Upper lobe of left lung (tissue), 6 donors: Measurements from ENCODE around the gene EEPD1. TPM values are rescaled to one million over a fixed set of nuclear protein-coding genes. Genes with fewer than 3 reads are reported as not detected.
A peak's percentile ranks its signal among the peaks of the same experiment; 100 is the strongest.
"Not testable (repeated sequence)": the region's sequence is repeated elsewhere in the genome, so short reads cannot be mapped to it uniquely, and the experiment has no call there.

ENCODE experiments used
- ATAC-seq, 2 donors: fragments of 200-7000 bp; cut with Tn5 transposase; one replicate each; pipeline ENCODE4 v1.9.1; 2022; ENCODE audit warnings: mild to moderate bottlenecking in 2 of 2, moderate library complexity in 2 of 2; ENCODE audit not compliant: low FRiP score in 2 of 2
- DNase-seq, 2 donors: peaks; one replicate each; pipeline ENCODE4 v3.0.0-alpha.2; 2019 to 2020
- H3K27ac ChIP-seq, 4 donors: fragments of 200-600 bp; sonication (generic); one replicate each; pipeline ENCODE4 v1.5.1; 2016 to 2019
- H3K27me3 ChIP-seq, 4 donors: fragments of 200-600 bp; sonication (generic); one replicate each; pipeline ENCODE4 v1.5.1; 2017 to 2019
- H3K36me3 ChIP-seq, 4 donors: fragments of 200-600 bp; sonication (generic); one replicate each; pipeline ENCODE4 v1.5.1; 2016 to 2019
- H3K4me1 ChIP-seq, 4 donors: fragments of 200-600 bp; sonication (generic); one replicate each; pipeline ENCODE4 v1.5.1; 2018 to 2019
- H3K4me3 ChIP-seq, 4 donors: fragments of 200-600 bp; sonication (generic); one replicate each; pipeline ENCODE4 v1.5.1; 2017 to 2019; ENCODE audit warnings: mild to moderate bottlenecking in 2 of 4, moderate library complexity in 1 of 4
- H3K9me3 ChIP-seq, 4 donors: fragments of 200-600 bp; sonication (generic); one replicate each; pipeline ENCODE4 v1.5.1; 2018 to 2019
- CTCF ChIP-seq, 6 experiments: fragments of 450-650 bp in 4 of 6; fragments of 200-600 bp in 2 of 6; sonication (generic) in 2 of 6; IDR thresholded peaks; one replicate each; pipeline ENCODE4 v1.5.1; 2016 to 2019; ENCODE audit warnings: antibody characterized with exemption in 6 of 6
- EP300 ChIP-seq, 4 donors: sonication (generic); formaldehyde crosslinking; IDR thresholded peaks; one replicate each; pipeline ENCODE4 v1.5.1; 2017; ENCODE audit warnings: antibody characterized with exemption in 4 of 4, control low read depth in 2 of 4
- POLR2A ChIP-seq, 4 donors: fragments of 450-650 bp; IDR thresholded peaks; one replicate each; pipeline ENCODE4 v1.5.1; 2016 to 2017; ENCODE audit warnings: antibody characterized with exemption in 4 of 4, mild to moderate bottlenecking in 2 of 4
- POLR2AphosphoS5 ChIP-seq, 2 donors: sonication (generic); formaldehyde crosslinking; IDR thresholded peaks; one replicate each; pipeline ENCODE4 v1.5.1; 2017; ENCODE audit warnings: antibody characterized with exemption in 2 of 2
- WGBS, 2 donors: methylation state at CpG; one replicate each; pipeline ENCODE4 v1.1.5; 2017 to 2018; 5-methylcytosine and 5-hydroxymethylcytosine counted together
- total RNA-seq, 6 donors: library from RNA; depleted of rRNA in 4 of 6; stranded (reverse); fragments of >200 nt in 4 of 6; gene quantifications; one replicate each; pipeline versions ENCODE4 v1.1.0 to v1.2.1, GENCODE V29; 2016 to 2021
- donor health status: DM: no; HTN: no; CAD: no; lungs with moderate emphysema.
- donor health status: DM: no; HTN: yes; CAD: no; lungs with severe emphysema.

EEPD1 gene
- 10 to 100 TPM in 4 of 6 donors, 1 to 10 TPM in 2; 5.9 to 25.1 (median 11.2) TPM for total RNA-seq

- Histone ChIP-seq H3K9me3 (peaks cover 0 to 9% (median 3%) of the 10 kb centered on the region in 4 donors), H3K27me3 (no peaks in the 10 kb centered on the region), H3K27ac (peak within 1 kb of the TSS; percentile 79 to 94 (median 83)), H3K4me1 (peaks cover 27 to 41% (median 38%) of the 10 kb centered on the region in 4 donors), H3K36me3 (no peaks in the 10 kb centered on the region), H3K4me3 (peak within 1 kb of the TSS; percentile 52 to 92 (median 82))
- WGBS, 2 donors, result 0 to 1% methylated on average over 11 to 57 of the region's 88 CpGs
- peak; percentile 100 for DNase-seq
- TF ChIP-seq POLR2AphosphoS5 (IDR thresholded peaks at IDR 0.05), result peak; percentile 8 to 82
- peak in 2 of 4 donors; percentile 55 to 89 for TF ChIP-seq POLR2A (IDR thresholded peaks at IDR 0.05)
- TF ChIP-seq CTCF (IDR thresholded peaks at IDR 0.05), result peak in 2 of 6 experiments; percentile 7 to 15
- TF ChIP-seq EP300 (IDR thresholded peaks at IDR 0.05), result peak in 1 of 4 donors; percentile 42
- ATAC-seq, result peak; percentile 98 to 99
These were observed at the start of gene EEPD1 for GRCh38 chr7:36152756-36153570. Gene EEPD1, plus strand, starts transcription at chr7:36153254. Its CDS starts 1,071 bp downstream, at chr7:36154325.

- ATAC-seq (no peak), DNase-seq (no peak)
- WGBS, 2 donors, result 40 to 53% methylated on average over 3 of the region's 3 CpGs
- no peak overlapping the region for H3K4me3 ChIP-seq
- no peak overlapping the region for H3K27ac ChIP-seq
- H3K27me3 ChIP-seq, result no peaks in the 10 kb centered on the region
- no peaks in the 10 kb centered on the region for H3K4me1 ChIP-seq
- TF ChIP-seq EP300 (IDR thresholded peaks at IDR 0.05) (no peak), POLR2AphosphoS5 (IDR thresholded peaks at IDR 0.05) (no peak), POLR2A (IDR thresholded peaks at IDR 0.05) (no peak), CTCF (IDR thresholded peaks at IDR 0.05) (no peak)
- H3K9me3 ChIP-seq, result peaks cover 0 to 4% (median 0%) of the 10 kb centered on the region in 4 donors
- no peaks in the 10 kb centered on the region for H3K36me3 ChIP-seq
These were observed 49.1 kb upstream of the EEPD1 start for GRCh38 chr7:36103837-36104561.

- not testable (repeated sequence) for H3K4me1 ChIP-seq, DNase-seq, H3K27me3 ChIP-seq, H3K36me3 ChIP-seq, H3K27ac ChIP-seq, H3K4me3 ChIP-seq, ATAC-seq, H3K9me3 ChIP-seq
- WGBS, 2 donors, result 91 to 92% methylated on average over 5 to 7 of the region's 8 CpGs
These were observed 45.8 kb upstream of the EEPD1 start for GRCh38 chr7:36106972-36107908.

GRCh38 chr7:36107926-36108631 is 45.0 kb upstream of the EEPD1 start:
- ATAC-seq (peak in 1 of 2 donors; percentile 38), DNase-seq (no peak)
- no peak for TF ChIP-seq POLR2A (IDR thresholded peaks at IDR 0.05)
- TF ChIP-seq POLR2AphosphoS5 (IDR thresholded peaks at IDR 0.05), result no peak
- TF ChIP-seq CTCF (IDR thresholded peaks at IDR 0.05), result no peak
- TF ChIP-seq EP300 (IDR thresholded peaks at IDR 0.05), result no peak
- 60 to 84% methylated on average over 4 of the region's 4 CpGs for WGBS, 2 donors
- H3K36me3 ChIP-seq, result no peaks in the 10 kb centered on the region
- H3K4me3 ChIP-seq, result no peak overlapping the region
- no peak overlapping the region for H3K27ac ChIP-seq
- peaks cover 0 to 4% (median 0%) of the 10 kb centered on the region in 4 donors for H3K9me3 ChIP-seq
- H3K27me3 ChIP-seq, result no peaks in the 10 kb centered on the region
- no peaks in the 10 kb centered on the region for H3K4me1 ChIP-seq
